NCI-H1436 (cell line): ENCODE measurements around the gene UCMA.

Experiments
- DNase-seq: peaks from one replicate; lab custom pipeline; 2025; lab: John Stamatoyannopoulos, UW

Gene UCMA

DNA sequence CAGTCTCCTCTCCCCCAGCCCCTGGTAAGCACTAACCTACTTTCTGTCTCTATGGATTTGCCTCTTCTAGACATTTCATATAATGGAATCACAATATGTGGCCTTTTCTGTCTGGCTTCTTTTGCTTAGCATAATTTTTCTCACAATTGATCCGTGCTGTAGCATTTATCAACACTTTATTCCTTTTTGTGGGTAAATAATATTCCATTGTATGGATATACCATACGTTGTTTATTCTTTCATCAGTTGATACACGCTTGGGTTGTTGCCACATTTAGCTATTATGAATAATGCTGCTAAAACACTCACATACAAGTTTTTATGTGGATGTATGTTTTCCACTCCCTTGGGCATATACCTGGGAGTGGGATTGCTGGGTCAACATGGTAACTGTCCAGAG is 47.0 kb downstream of the UCMA start:
- no peak for DNase-seq

DNA sequence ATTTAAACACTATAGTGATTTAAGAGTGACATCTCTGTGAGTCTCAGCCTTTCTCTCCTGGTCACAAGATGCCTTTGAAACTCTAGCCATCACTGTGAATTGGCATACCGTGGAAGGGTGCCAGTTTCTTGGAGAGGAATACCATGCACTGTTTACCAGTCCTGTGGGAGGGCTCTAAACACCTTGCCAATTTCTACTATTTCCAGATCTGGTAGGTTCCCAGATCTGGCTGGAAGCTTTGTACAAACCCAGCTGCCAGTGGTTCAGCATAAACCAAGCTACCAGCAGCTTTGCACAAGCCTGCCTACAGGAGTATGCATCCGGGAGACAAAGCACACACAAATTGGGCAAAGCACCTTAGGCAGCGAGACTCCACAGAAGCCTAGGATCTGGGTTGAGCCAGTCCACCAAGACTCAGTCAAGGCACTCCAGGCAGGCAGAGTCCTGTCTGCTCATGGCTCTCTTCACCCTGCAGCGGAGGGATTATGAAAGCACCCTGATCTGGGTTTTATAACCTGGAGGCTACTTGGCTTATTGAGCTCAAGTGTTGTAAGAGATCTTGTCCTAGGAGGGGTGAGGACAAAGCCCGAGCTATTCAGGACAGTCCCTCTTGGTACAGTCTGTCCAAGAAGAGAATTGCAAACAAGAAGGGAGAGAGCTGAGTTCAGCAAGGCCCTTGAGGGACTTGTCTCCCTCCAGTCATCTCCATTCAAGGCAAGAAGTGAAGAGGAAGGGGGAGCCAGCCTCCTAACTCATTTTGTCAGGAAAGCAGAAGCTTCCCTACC is 49.3 kb downstream of the UCMA start:
- DNase-seq, result no peak

DNA sequence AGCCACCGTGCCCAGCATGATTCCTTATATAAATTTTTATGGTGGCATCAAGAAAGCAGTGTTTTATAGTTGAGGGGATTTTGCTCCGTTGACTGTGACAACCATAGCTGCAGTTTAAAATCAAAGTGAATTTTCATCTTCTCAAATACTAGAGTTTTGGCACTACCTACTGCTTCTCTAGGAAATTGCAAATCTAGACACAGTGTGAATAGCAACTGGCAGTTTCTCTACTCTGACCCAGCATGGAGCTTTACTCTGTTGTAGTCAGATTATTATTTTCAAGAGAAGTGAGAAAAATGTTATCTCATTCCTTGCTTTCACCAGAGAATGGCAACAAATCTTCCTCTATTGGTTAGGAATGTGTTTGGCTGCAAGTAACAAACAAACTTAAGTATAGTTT is 49.9 kb downstream of the UCMA start:
- no peak for DNase-seq

DNA sequence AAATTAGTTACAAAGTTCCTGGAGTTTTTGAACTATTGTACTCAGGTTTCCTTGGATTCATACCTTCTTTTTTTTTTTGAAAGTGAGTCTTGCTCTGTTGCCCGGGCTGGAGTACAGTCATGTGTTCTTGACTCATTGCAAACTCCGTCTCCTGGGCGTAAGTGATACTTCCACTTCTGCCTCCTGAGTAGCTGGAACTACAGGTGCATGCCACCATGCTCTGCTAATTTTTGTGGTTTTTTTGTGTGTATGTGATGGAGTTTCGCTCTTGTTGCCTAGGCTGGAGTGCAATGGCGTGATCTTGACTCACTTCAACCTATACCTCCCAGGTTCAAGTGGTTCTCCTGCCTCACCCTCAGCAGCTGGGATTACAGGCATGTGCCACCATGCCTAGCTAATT is 50.5 kb downstream of the UCMA start:
- DNase-seq, result no peak

DNA sequence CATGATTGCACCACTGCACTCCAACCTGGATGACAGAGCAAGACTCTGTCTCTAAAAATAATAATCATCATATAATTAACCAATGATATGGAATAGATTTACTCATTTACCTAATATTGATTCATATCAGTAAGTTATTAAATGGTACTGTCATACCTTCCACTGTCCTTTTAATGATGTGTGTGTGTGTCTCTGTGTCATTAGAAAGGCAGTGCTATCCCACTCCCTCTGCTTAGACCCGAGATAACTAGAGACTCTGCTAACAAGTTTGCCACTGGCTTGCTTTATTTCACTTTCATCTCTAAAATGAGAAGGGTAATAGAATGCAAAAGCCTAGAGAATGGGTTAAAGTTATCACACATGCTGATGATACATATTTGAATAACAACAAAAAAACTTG is 51.8 kb downstream of the UCMA start:
- DNase-seq, result no peak

DNA sequence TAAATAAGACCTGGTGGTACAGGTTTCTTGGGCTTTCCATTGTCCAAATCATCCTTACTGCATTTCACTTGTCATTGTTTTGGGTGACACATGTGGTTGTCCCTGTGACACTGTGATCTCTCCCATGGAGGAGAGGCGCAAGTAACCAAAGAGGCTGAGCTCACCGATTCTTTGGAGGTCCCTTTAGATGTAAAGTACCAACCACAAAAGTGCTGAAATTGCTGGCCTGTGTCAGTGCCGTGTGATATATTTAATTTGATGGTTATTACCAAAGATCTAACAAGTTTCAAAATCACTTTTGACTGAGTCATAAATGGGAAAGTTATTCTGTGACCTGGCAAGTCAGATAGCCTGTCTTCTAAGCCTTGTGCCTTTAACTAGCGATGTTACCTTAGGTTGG is 53.4 kb downstream of the UCMA start:
- no peak for DNase-seq

DNA sequence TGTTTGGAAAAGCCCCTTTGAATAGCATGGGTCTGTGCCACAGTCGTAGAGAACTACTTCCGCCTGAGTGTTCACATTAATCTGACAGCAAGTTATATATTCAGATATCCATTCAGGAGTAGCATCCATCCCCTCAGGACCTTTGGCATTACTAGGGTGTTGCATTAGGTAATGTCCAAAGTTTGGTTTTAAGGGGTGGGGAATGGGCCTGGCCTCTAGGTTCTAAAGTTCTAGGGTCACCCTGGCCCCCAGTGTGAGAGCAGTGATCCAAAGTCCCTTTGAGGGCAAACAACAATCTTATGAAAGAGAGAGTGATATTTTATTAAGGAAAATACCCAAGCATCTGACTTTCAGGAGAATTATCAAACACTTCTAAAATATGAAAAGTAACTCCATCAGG is 60.6 kb downstream of the UCMA start:
- no peak for DNase-seq
